HG02943 (cell line): ENCODE results near the gene TRAPPC12.

Experiments
- ATAC-seq: cut with Tn5 transposase; IDR thresholded peaks from one replicate; pipeline ENCODE4 v1.9.1; 2021; ENCODE audit warnings: mild to moderate bottlenecking, low read depth, moderate library complexity; ENCODE audit not compliant: unreplicated experiment

Gene TRAPPC12

GRCh38 chr2:3465328-3465727, 85.8 kb downstream of the TRAPPC12 start:
- ATAC-seq, result no peak

- ATAC-seq, result no peak
Measured at GRCh38 chr2:3465844-3466481, 86.5 kb downstream of the TRAPPC12 start.

- ATAC-seq, result no peak
Measured at GRCh38 chr2:3466482-3466863, 87.0 kb downstream of the TRAPPC12 start.

- ATAC-seq, result no peak
Measured at GRCh38 chr2:3466966-3467365, 87.5 kb downstream of the TRAPPC12 start.

- no peak for ATAC-seq
Measured at GRCh38 chr2:3467654-3468053, 88.2 kb downstream of the TRAPPC12 start.

GRCh38 chr2:3468296-3468988, 88.9 kb downstream of the TRAPPC12 start:
- no peak for ATAC-seq

GRCh38 chr2:3469486-3469885, 90.0 kb downstream of the TRAPPC12 start:
- ATAC-seq, result no peak

- no peak for ATAC-seq
Measured at GRCh38 chr2:3470166-3470651, 90.7 kb downstream of the TRAPPC12 start.

GRCh38 chr2:3470856-3471737, 91.6 kb downstream of the TRAPPC12 start:
- ATAC-seq, result no peak

- no peak for ATAC-seq
Measured at GRCh38 chr2:3472296-3472695, 92.8 kb downstream of the TRAPPC12 start.

- ATAC-seq, result no peak
Measured at GRCh38 chr2:3472966-3473365, 93.5 kb downstream of the TRAPPC12 start.

GRCh38 chr2:3475771-3476170, 96.3 kb downstream of the TRAPPC12 start:
- no peak for ATAC-seq

- no peak for ATAC-seq
Measured at GRCh38 chr2:3476321-3476984, 97.0 kb downstream of the TRAPPC12 start.

- no peak for ATAC-seq
Measured at GRCh38 chr2:3476985-3477327, 97.5 kb downstream of the TRAPPC12 start.

- ATAC-seq, result no peak
Measured at GRCh38 chr2:3478846-3479385, 99.4 kb downstream of the TRAPPC12 start.

GRCh38 chr2:3479430-3480320, 100.2 kb downstream of the TRAPPC12 start:
- ATAC-seq, result no peak

GRCh38 chr2:3480352-3481010, 101.0 kb downstream of the TRAPPC12 start:
- ATAC-seq, result no peak

- no peak for ATAC-seq
Measured at GRCh38 chr2:3481011-3481400, 101.5 kb downstream of the TRAPPC12 start.

- ATAC-seq, result no peak
Measured at GRCh38 chr2:3481736-3482362, 102.4 kb downstream of the TRAPPC12 start.
